ENCODE results near the gene SLC16A10.

SLC16A10 gene

GRCh38 chr6:111219785-111220184 lies 132.5 kb downstream of the SLC16A10 start:
- no peak for TF ChIP-seq CTCF (IDR thresholded peaks at IDR 0.05; ENCODE audit: insufficient read depth, low read depth, low read length, missing control alignments)
- no peak overlapping the region for H3K4me3 ChIP-seq (ENCODE audit: low read depth, low read length)
- no peak for DNase-seq (ENCODE audit: low read depth)

GRCh38 chr6:111220383-111221031 lies 133.2 kb downstream of the SLC16A10 start:
- TF ChIP-seq CTCF (IDR thresholded peaks at IDR 0.05; ENCODE audit: insufficient read depth, low read depth, low read length, missing control alignments): no peak
- no peak overlapping the region for H3K4me3 ChIP-seq (ENCODE audit: low read depth, low read length)
- DNase-seq (ENCODE audit: low read depth): no peak

- no peak for TF ChIP-seq CTCF (IDR thresholded peaks at IDR 0.05; ENCODE audit: insufficient read depth, low read depth, low read length, missing control alignments)
- no peak overlapping the region for H3K4me3 ChIP-seq (ENCODE audit: low read depth, low read length)
- DNase-seq (ENCODE audit: low read depth): no peak
Observed at GRCh38 chr6:111221804-111222203, 134.5 kb downstream of the SLC16A10 start.

- DNase-seq (ENCODE audit: low read depth): no peak
- H3K4me3 ChIP-seq (ENCODE audit: low read depth, low read length): no peak overlapping the region
- no peak for TF ChIP-seq CTCF (IDR thresholded peaks at IDR 0.05; ENCODE audit: insufficient read depth, low read depth, low read length, missing control alignments)
Observed at GRCh38 chr6:111222341-111222740, 135.0 kb downstream of the SLC16A10 start.

GRCh38 chr6:111228094-111228493 lies 140.8 kb downstream of the SLC16A10 start:
- TF ChIP-seq CTCF (IDR thresholded peaks at IDR 0.05; ENCODE audit: insufficient read depth, low read depth, low read length, missing control alignments): no peak
- no peak for DNase-seq (ENCODE audit: low read depth)
- no peak overlapping the region for H3K4me3 ChIP-seq (ENCODE audit: low read depth, low read length)

- no peak for TF ChIP-seq CTCF (IDR thresholded peaks at IDR 0.05; ENCODE audit: insufficient read depth, low read depth, low read length, missing control alignments)
- no peak for DNase-seq (ENCODE audit: low read depth)
- H3K4me3 ChIP-seq (ENCODE audit: low read depth, low read length): no peak overlapping the region
Observed at GRCh38 chr6:111230351-111231089, 143.2 kb downstream of the SLC16A10 start.
